PC-9 (cell line): ENCODE measurements around the gene CSRP1. TPM values are rescaled to one million over a fixed set of nuclear protein-coding genes. Genes with fewer than 3 reads are reported as not detected.

Experiments
- BruUV-seq: library from RNA; stranded (reverse); fragments of 400-500 nt; replicated peaks from 2 replicates; lab custom pipeline; 2021; lab: Mats Ljungman, UMichigan
- CTCF ChIA-PET: fragments of 300-600 bp; sonication (Branson Sonifier 250); formaldehyde crosslinking; loops from one replicate; lab custom pipeline; 2022; ENCODE audit warnings: antibody characterized with exemption; lab: Charles Lee
- POLR2A ChIA-PET: fragments of 300-600 bp; sonication (Branson Sonifier 250); formaldehyde crosslinking; loops from one replicate; lab custom pipeline; 2022; ENCODE audit warnings: antibody characterized with exemption; ENCODE audit not compliant: unreplicated experiment; lab: Charles Lee
- DNase-seq, 2 experiments: peaks; one replicate each; pipeline versions ENCODE4 v3.0.0 to v3.0.0-alpha.2; 2015 to 2022; ENCODE audit warnings: mixed read lengths in 1 of 2
- H2AFZ ChIP-seq: fragments of 200-600 bp; sonication (generic); 2 replicates; pipeline ENCODE4 v1.8.1; 2017; ENCODE audit warnings: antibody characterized with exemption
- H3F3A ChIP-seq: fragments of 200-600 bp; sonication (generic); 2 replicates; pipeline ENCODE4 v1.8.1; 2017; ENCODE audit warnings: antibody characterized with exemption, mild to moderate bottlenecking, low read depth; ENCODE audit not compliant: insufficient read depth
- H3K27ac ChIP-seq: fragments of 200-600 bp; sonication (generic); 2 replicates; pipeline ENCODE4 v1.6.1; 2016; ENCODE audit warnings: mixed run types
- H3K27me3 ChIP-seq: fragments of 200-600 bp; sonication (generic); 2 replicates; pipeline ENCODE4 v1.6.1; 2016; ENCODE audit warnings: low read depth, mixed run types; ENCODE audit not compliant: insufficient read depth
- H3K36me3 ChIP-seq: fragments of 200-600 bp; sonication (generic); 2 replicates; pipeline ENCODE4 v1.6.1; 2016; ENCODE audit warnings: low read depth, mixed run types
- H3K4me1 ChIP-seq: fragments of 200-600 bp; sonication (generic); replicated peaks from 2 replicates; pipeline ENCODE4 v1.6.1; 2016; ENCODE audit warnings: mixed run types; ENCODE audit not compliant: insufficient read depth
- H3K4me2 ChIP-seq: fragments of 200-600 bp; sonication (generic); 2 replicates; pipeline ENCODE4 v1.6.1; 2017; ENCODE audit warnings: mixed run types
- H3K4me3 ChIP-seq: fragments of 200-600 bp; sonication (generic); 2 replicates; pipeline ENCODE4 v1.6.1; 2016; ENCODE audit warnings: mixed run types
- H3K79me2 ChIP-seq: fragments of 200-600 bp; sonication (generic); 2 replicates; pipeline ENCODE4 v1.6.1; 2017; ENCODE audit warnings: low read depth, mixed run types
- H3K9me2 ChIP-seq: fragments of 200-600 bp; sonication (generic); 2 replicates; pipeline ENCODE4 v1.8.1; 2017; ENCODE audit warnings: mild to moderate bottlenecking; ENCODE audit not compliant: insufficient read depth
- H3K9me3 ChIP-seq: fragments of 200-600 bp; sonication (generic); 2 replicates; pipeline ENCODE4 v1.8.1; 2016; ENCODE audit warnings: low read depth; ENCODE audit not compliant: insufficient read depth
- H4K20me1 ChIP-seq: fragments of 200-600 bp; sonication (generic); 2 replicates; pipeline ENCODE4 v1.8.1; 2017; ENCODE audit not compliant: insufficient read depth
- EZH2 ChIP-seq: fragments of 200-600 bp; sonication (generic); IDR thresholded peaks from 2 replicates; pipeline ENCODE4 v1.8.0; 2017; ENCODE audit warnings: antibody characterized with exemption, low read depth
- intact Hi-C: fragments of 100-400 bp; cut with micrococcal nuclease; formaldehyde crosslinking; loops from one replicate; pipeline ENCODE4 v1.10.0; 2022; ENCODE audit not compliant: unreplicated experiment
- total RNA-seq: library from RNA; stranded (reverse); gene quantifications from 2 replicates; pipeline ENCODE4 v1.2.3, GENCODE V29; 2021
- TF ChIP-seq, protein P1 (sequence below): fragments of 200-600 bp; sonication (generic); conservative IDR thresholded peaks from 2 replicates; pipeline ENCODE4 v1.6.1; 2017; ENCODE audit warnings: mixed run types, antibody characterized with exemption, mild to moderate bottlenecking, moderate library complexity

The CSRP1 gene
- total RNA-seq, 1 experiment from 2014 or later: 61.3 TPM

DNA sequence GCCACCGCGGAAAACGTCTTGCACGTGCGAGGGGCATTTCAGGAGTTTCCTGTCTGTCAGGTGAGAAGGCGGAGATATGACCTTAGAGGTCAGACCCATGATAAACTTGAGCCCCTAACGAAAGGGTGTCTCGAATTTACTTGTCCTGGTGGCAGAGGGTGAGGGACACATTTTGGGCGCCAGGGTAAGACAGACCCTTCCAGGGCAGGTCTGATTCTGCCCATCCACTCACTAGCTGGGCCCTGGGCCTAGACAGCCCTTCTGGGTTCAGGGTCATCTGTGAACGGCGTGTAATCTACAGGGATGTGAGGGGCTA lies 395 bp upstream of the CSRP1 start:
- peak overlapping the region; percentile 59; the same call in 1 of the 2 replicates for H3K4me3 ChIP-seq
- peaks cover 54% of the 10 kb centered on the region for H3F3A ChIP-seq
- peak overlapping the region; percentile 79 for H3K4me2 ChIP-seq
- H3K27ac ChIP-seq: no peak overlapping the region
- H2AFZ ChIP-seq: peak overlapping the region; percentile 78; the same call in 1 of the 2 replicates
- BruUV-seq: TSS peak; percentile 71
- H3K9me2 ChIP-seq: no peaks in the 10 kb centered on the region
- H4K20me1 ChIP-seq: no peaks in the 10 kb centered on the region
- no peaks in the 10 kb centered on the region for H3K79me2 ChIP-seq
- no peaks in the 10 kb centered on the region for H3K36me3 ChIP-seq
- H3K27me3 ChIP-seq: no peaks in the 10 kb centered on the region
- peaks cover 35% of the 10 kb centered on the region for H3K4me1 ChIP-seq
- intact Hi-C loops: loop anchor here (2.0 kb wide), 1 partner anchor 73 kb away; no protein-coding TSS in a partner anchor
- TF ChIP-seq EZH2: no peak
- TF ChIP-seq, protein P1, sequence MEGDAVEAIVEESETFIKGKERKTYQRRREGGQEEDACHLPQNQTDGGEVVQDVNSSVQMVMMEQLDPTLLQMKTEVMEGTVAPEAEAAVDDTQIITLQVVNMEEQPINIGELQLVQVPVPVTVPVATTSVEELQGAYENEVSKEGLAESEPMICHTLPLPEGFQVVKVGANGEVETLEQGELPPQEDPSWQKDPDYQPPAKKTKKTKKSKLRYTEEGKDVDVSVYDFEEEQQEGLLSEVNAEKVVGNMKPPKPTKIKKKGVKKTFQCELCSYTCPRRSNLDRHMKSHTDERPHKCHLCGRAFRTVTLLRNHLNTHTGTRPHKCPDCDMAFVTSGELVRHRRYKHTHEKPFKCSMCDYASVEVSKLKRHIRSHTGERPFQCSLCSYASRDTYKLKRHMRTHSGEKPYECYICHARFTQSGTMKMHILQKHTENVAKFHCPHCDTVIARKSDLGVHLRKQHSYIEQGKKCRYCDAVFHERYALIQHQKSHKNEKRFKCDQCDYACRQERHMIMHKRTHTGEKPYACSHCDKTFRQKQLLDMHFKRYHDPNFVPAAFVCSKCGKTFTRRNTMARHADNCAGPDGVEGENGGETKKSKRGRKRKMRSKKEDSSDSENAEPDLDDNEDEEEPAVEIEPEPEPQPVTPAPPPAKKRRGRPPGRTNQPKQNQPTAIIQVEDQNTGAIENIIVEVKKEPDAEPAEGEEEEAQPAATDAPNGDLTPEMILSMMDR: no peak
- CTCF ChIA-PET: interaction anchor here (0.7 to 2.1 kb wide), 2 partner anchors 25 to 52 kb away, joined by 5 to 8 read pairs; no protein-coding TSS in a partner anchor
- POLR2A ChIA-PET: interaction anchor here (0.5 to 0.6 kb wide), 3 partner anchors 38 to 87 kb away, joined by 3 to 5 read pairs (median 3); partner anchors contain the start of gene PHLDA3
- H3K9me3 ChIP-seq: no peaks in the 10 kb centered on the region
- DNase-seq: no peak

DNA sequence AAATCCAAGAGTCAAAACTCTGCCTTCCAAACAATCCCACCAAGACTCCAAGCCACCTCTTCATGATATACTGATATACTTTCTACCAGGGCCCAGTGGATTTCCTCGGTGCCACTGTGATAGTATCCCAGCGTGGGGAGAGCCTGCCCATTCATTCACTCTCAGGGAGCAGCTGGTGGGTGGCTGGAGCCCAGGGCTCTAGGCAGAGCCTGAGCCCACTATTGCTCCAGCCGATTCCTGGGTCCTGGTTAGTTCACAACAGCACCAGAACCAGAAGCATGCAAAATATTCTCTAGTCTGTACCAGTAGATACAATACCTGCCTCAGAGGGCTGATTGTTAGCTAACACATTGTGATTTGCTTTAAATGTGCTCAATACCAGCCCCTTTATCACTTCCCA lies 831 bp downstream of the CSRP1 start:
- BruUV-seq: no TSS peak
- DNase-seq: no peak
- Histone ChIP-seq H3K4me1 (peaks cover 22% of the 10 kb centered on the region), H3K9me2 (no peaks in the 10 kb centered on the region), H3K79me2 (no peaks in the 10 kb centered on the region), H3K36me3 (no peaks in the 10 kb centered on the region), H3K9me3 (no peaks in the 10 kb centered on the region), H4K20me1 (no peaks in the 10 kb centered on the region), H3F3A (peaks cover 48% of the 10 kb centered on the region), H3K4me3 (peak overlapping the region; percentile 59; the same call in 1 of the 2 replicates), H2AFZ (no peak overlapping the region), H3K27me3 (no peaks in the 10 kb centered on the region), H3K4me2 (peak overlapping the region; percentile 79), H3K27ac (no peak overlapping the region)
- TF ChIP-seq, protein P1: no peak
- TF ChIP-seq EZH2: no peak
- ChIA-PET CTCF (interaction anchor here (2.1 kb wide), 1 partner anchor 24 kb away, joined by 5 read pairs; no protein-coding TSS in a partner anchor), POLR2A (no interaction called here)
- intact Hi-C loops: loop anchor here (2.0 kb wide), 1 partner anchor 71 kb away; no protein-coding TSS in a partner anchor

DNA sequence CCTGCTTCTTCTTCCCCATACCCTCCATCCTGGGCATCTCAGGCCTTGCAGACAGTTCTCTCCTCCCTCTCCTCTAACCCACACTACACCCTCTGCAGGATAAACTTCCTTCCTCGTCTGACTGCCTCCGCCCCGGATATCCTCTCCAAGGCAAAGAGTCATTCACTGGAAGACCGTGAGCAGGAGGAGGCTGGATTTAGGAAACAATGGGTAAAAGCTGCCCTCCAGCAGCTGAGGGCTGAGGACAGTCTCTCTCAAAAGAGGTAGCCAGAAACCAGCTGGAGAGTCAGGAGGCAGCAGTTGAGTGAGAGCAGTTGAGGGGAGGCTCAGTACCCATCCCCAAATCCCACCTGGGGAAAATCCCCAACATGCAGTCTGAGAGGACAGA lies 1.4 kb downstream of the CSRP1 start:
- Histone ChIP-seq H4K20me1 (no peaks in the 10 kb centered on the region), H3F3A (peaks cover 48% of the 10 kb centered on the region), H3K79me2 (no peaks in the 10 kb centered on the region), H3K36me3 (no peaks in the 10 kb centered on the region), H3K4me3 (no peak overlapping the region), H3K9me3 (no peaks in the 10 kb centered on the region), H2AFZ (no peak overlapping the region), H3K9me2 (no peaks in the 10 kb centered on the region), H3K27me3 (no peaks in the 10 kb centered on the region), H3K4me2 (peak overlapping the region; percentile 79), H3K27ac (no peak overlapping the region), H3K4me1 (peaks cover 19% of the 10 kb centered on the region)
- ChIA-PET CTCF (no interaction called here), POLR2A (no interaction called here)
- peak in 1 of 2 experiments; percentile 17 for DNase-seq
- intact Hi-C loops: no loop called here
- TF ChIP-seq EZH2: no peak
- TF ChIP-seq, protein P1: no peak
- BruUV-seq: no TSS peak
